GM13976 (cell line): ENCODE results near the gene EPN3.

Experiments used
- DNase-seq: peaks from one replicate; pipeline ENCODE4 v3.0.0; 2012; ENCODE audit warnings: low spot score
- CTCF ChIP-seq: IDR thresholded peaks from 2 replicates; pipeline ENCODE4 v1.5.1; 2012; ENCODE audit warnings: borderline replicate concordance, mild to moderate bottlenecking; ENCODE audit not compliant: insufficient read depth; ENCODE audit errors: extremely low read depth, missing control alignments, control extremely low read depth
- in situ Hi-C: fragments of 300-500 bp; cut with MboI; formaldehyde crosslinking; loops from one replicate; pipeline ENCODE4 v1.12.0; 2022; ENCODE audit warnings: low sequenced_read_pairs, mixed read lengths, inconsistent platforms; ENCODE audit not compliant: unreplicated experiment

The EPN3 gene

GRCh38 chr17:50532452-50533024, at the start of gene EPN3:
TSS of gene EPN3 (plus strand) at chr17:50532735. CDS start at chr17:50536557, 3,822 bp downstream.
- in situ Hi-C loops, result no loop called here
- no peak for DNase-seq
- no peak for TF ChIP-seq CTCF

GRCh38 chr17:50483266-50483665, 49.3 kb upstream of the EPN3 start:
- in situ Hi-C loops, result no loop called here
- TF ChIP-seq CTCF, result no peak
- no peak for DNase-seq

GRCh38 chr17:50484386-50485155, 48.0 kb upstream of the EPN3 start:
- no peak for DNase-seq
- TF ChIP-seq CTCF, result no peak
- in situ Hi-C loops, result no loop called here

- TF ChIP-seq CTCF, result no peak
- DNase-seq, result no peak
- in situ Hi-C loops, result no loop called here
Observed at GRCh38 chr17:50487213-50488096, 45.1 kb upstream of the EPN3 start.

GRCh38 chr17:50488880-50489279, 43.7 kb upstream of the EPN3 start:
- in situ Hi-C loops, result no loop called here
- no peak for TF ChIP-seq CTCF
- no peak for DNase-seq

- TF ChIP-seq CTCF, result no peak
- DNase-seq, result no peak
- in situ Hi-C loops, result loop anchor here (5.0 kb wide), 1 partner anchor 51 kb away; no protein-coding TSS in a partner anchor
Observed at GRCh38 chr17:50491505-50491904, 41.0 kb upstream of the EPN3 start.
